NCI-H2029 (cell line): ENCODE data around the gene TM2D1.
"Not testable (repeated sequence)": the region's sequence is repeated elsewhere in the genome, so short reads cannot be mapped to it uniquely, and the experiment has no call there.

ENCODE experiments used
- DNase-seq: peaks from one replicate; lab custom pipeline; 2025; lab: John Stamatoyannopoulos, UW

TM2D1 gene

DNA sequence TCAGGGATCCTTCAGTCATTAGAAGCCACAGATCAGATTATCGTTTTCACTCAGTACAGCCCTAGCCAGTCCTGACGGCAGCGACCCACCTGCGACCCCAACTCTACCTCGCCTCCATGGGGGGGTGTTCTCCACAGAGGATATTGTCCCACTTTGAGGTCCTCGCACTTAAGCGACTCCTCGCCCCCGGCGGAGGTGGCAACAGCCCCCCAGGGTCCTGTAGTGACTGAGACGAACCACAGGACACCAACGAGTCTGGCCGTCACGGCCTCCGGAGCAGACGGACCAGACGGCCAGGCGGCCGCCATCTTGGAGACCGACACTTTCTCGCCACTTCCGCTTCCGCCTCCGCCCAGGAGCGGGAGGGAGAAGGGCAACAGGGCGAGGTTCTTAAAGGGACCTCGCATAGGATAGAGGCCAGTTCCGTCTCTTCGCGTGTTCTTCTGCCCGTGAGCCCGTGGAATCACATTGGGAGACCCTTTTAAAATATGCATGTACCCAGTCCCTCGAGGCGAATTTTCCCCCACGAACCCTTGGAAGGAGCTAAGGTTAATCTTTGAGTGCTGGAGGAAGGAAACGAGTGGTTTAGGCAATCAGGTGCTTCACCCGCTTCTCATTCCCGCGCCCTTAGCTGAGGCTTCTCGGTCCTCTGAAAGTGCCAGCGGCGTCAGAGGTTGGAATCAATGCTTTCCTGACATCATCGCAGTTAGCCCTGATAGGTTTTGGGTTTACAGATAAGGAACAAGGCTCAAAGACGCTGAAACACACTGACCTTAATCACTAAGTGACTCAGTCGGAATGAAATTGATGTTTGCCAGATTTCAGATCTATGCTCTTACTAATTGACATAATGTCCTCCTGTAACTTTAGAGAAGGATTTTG lies at the start of gene TM2D1:
Gene TM2D1 (minus strand): TSS at position 329 of the 882 bp plus-strand sequence. CDS start 21 bp downstream, at position 308.
- DNase-seq, result peak; percentile 97

GRCh38 chr1:61770131-61770530 lies 45.2 kb upstream of the TM2D1 start:
- DNase-seq, result no peak

DNA sequence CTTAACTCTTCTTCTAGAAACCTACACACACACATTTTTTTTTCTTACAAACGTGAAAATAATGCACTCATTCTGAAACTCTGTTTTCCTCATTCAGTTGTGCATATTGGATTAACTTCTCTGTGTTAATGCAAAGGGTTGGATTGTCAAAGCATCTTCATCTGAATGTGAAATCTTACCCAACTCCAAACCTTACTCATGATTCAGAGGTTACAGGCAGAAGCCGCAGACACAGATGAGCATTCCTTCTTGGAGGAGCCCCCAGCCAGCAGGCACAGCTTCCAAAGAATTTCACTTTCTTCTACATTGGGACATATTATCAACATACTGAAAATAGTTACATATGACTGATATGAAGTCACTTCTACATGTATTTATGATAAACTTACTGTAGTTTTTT lies 33.0 kb upstream of the TM2D1 start:
- no peak for DNase-seq

- DNase-seq, result no peak
These were observed 31.8 kb upstream of the TM2D1 start for GRCh38 chr1:61756773-61757172.

DNA sequence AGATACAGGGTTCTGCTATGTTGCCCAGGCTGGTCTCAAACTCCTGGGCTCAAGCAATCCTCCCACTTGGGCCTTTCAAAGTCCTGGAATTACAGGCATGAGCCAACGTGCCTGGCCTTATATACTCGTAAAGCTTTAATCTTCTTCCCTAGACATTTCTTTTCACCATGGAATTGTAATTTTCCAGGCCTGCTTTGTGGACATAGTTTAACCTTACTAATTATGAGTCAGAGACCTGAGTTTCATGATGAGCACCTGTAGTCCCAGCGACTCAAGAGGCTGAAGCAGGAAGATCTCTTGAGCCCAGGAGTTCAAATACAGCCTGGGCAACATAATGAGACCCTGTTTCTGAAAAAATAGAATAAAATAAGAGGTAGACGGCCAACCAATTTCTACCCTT lies 29.6 kb upstream of the TM2D1 start:
- DNase-seq, result peak; percentile 31

- DNase-seq, result no peak
These were observed 29.1 kb upstream of the TM2D1 start for GRCh38 chr1:61753998-61754508.

DNA sequence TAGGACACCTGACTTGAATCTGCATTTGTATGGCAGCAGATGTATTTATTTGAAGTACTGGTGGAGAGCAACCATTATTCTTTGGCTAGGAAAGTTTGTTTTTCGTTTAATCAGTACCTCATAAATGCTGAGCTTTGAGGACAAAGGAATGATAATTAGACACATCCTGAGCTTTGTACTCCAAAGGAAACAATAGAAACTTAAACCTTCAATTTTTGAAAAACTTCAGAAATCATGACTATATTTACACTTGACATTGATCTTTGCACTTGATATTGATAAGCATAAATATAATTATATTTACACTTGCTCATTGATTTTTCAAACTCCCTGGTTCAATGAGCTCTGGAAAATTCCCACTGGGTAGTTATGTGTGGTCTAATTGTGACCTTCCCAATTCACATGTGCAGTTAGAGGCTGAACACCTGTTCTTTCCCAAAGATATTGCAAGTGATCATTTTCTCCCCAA lies 28.0 kb upstream of the TM2D1 start:
- no peak for DNase-seq

GRCh38 chr1:61749574-61749973 lies 24.6 kb upstream of the TM2D1 start:
- DNase-seq, result no peak

- DNase-seq, result no peak
These were observed 23.6 kb upstream of the TM2D1 start for GRCh38 chr1:61748566-61748965.

- DNase-seq, result no peak
These were observed 21.9 kb upstream of the TM2D1 start for GRCh38 chr1:61746813-61747212.

DNA sequence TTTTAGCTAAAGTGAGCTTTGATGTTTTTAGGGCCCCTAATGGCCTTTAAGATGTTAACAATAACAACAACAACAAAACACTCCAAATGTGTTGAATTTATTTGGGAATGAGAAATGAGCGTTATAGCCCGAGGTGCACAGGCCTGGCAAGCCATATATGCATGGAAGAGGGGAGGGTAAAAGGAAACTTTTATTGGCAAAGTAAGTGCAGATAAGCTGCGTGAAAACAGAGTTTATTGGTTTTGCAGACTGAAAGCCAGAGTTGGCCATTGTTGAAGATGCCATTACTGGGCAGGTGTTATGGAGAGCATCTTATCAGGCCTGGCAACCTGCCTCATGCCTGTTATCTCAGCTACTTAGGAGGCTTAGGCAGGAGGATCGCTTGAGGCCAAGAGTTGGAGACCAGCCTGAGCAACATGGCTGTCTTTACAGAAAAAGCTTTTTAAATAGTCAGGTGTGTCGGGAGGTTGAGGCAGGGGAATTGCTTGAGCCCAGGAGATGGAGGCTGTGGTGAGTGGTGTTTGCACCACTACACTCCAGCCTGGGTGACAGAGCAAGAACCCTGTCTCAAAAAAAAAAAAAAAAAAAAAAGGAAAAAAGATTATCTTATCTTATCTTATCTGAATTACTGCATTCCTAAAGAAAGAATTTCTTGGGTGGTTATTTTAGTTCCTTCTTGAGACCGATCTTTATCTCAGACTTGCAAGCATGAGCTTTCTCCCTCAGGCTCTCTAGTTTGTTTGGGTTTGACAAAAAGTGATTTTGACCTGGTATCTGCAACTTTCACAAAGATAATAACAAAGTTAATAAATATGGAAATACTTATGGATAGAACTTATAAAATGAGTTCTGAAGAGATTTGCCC lies 19.0 kb upstream of the TM2D1 start:
- DNase-seq, result peak; percentile 53

GRCh38 chr1:61743431-61743705 lies 18.4 kb upstream of the TM2D1 start:
- no peak for DNase-seq

- DNase-seq, result peak; percentile 62
These were observed 17.9 kb upstream of the TM2D1 start for GRCh38 chr1:61742620-61743430.

- peak; percentile 95 for DNase-seq
These were observed 17.0 kb upstream of the TM2D1 start, which contains the start of gene PATJ for GRCh38 chr1:61741711-61742619. TSS of gene PATJ (plus strand) at chr1:61742480. CDS start at chr1:61762893, 20,413 bp downstream.

- DNase-seq, result no peak
These were observed 16.1 kb upstream of the TM2D1 start for GRCh38 chr1:61740751-61741700.

DNA sequence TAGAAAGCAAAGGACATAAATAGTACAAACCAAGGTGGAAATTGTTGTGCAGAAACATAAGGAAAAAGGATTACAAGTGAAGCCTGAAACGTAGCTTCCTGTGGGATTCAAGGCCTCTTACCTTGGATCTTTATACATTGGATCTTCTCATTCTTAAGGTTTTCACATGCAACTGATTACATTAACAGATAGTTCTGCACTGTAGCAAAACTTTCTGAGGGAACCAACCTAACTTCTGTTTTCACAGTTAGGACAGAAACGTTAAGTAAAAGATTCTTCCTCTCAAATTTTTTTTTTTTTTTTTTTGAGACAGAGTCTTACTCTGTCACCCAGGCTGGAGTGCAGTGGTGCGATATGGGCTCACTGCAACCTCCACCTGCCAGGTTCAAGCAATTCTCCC lies 7.8 kb upstream of the TM2D1 start:
- no peak for DNase-seq

DNA sequence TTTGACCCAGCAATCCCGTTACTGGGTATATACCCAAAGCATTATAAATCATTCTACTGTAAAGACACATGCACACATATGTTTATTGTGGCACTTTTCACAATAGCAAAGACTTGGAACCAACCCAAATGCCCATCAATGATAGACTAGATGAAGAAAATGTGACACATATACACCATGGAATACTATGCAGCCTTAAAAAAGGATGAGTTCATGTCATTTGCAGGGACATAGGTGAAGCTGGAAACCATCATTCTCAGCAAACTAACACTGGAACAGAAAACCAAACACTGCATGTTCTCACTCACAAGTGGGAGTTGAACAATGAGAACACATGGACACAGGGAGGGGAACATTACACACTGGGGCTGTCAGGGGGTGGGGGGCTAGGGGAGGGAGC lies 5.7 kb upstream of the TM2D1 start:
- DNase-seq, result not testable (repeated sequence)

- no peak for DNase-seq
These were observed 2.6 kb upstream of the TM2D1 start for GRCh38 chr1:61727544-61727943.

DNA sequence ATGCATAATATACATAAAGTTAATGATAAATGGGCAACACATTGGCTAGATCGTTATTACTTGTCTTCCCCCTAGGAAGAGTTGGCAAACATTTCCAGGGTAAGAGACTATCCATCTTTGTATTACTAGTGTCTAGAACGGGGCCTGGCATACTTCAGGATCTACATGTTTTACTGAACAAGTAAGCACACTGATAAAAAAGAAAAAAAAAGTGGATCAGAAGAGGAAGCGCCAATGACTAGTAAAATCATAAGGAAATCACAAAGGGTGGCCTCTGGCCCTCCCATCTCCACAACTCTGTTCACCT lies 482 bp downstream of the TM2D1 start:
- DNase-seq, result no peak
